Endothelial cell of umbilical vein (primary cell): Measurements from ENCODE around the gene MSL3B.

ENCODE experiments used
- BruUV-seq: library from RNA; stranded (reverse); fragments of 400-500 nt; replicated peaks from 2 replicates; lab custom pipeline; 2021; lab: Mats Ljungman, UMichigan
- CTCF ChIA-PET: fragments of 300-600, 350-600 bp; sonication (Branson Sonifier 250); formaldehyde crosslinking; loops from one replicate; lab custom pipeline; 2021; ENCODE audit warnings: antibody characterized with exemption, inconsistent platforms; lab: Charles Lee
- POLR2A ChIA-PET: fragments of 300-600, 350-600 bp; sonication (Branson Sonifier 250); formaldehyde crosslinking; loops from one replicate; lab custom pipeline; 2021; ENCODE audit warnings: antibody characterized with exemption, inconsistent platforms; lab: Charles Lee
- DNase-seq: peaks from one replicate; pipeline ENCODE4 v3.0.0-alpha.2; 2011; ENCODE audit warnings: low read depth, low spot score
- FAIRE-seq: peaks from 2 replicates; lab custom pipeline; 2011; peaks lifted over from hg19 to GRCh38; lab: Jason Lieb, UNC
- H2AFZ ChIP-seq: 2 replicates; pipeline ENCODE4 v1.6.0; 2012; ENCODE audit warnings: low read depth, low read length, control low read depth, inconsistent platforms
- H3K27ac ChIP-seq: 2 replicates; pipeline ENCODE4 v1.5.1; 2011; ENCODE audit warnings: low read depth, mild to moderate bottlenecking, control low read depth, low read length, moderate library complexity; ENCODE audit not compliant: insufficient read depth
- H3K27me3 ChIP-seq, 2 experiments: 2 replicates each; pipeline versions ENCODE4 v1.6.0 to v1.6.1; 2011; ENCODE audit warnings: low read length in 2 of 2, mixed read lengths in 1 of 2; ENCODE audit not compliant: control insufficient read depth in 2 of 2, insufficient read depth in 2 of 2
- H3K36me3 ChIP-seq, 2 experiments: 2 replicates in 1 of 2; 3 replicates in 1 of 2; pipeline ENCODE4 v1.5.1; 2011; ENCODE audit warnings: low read length in 2 of 2, mild to moderate bottlenecking in 1 of 2, moderate library complexity in 1 of 2; ENCODE audit not compliant: control insufficient read depth in 2 of 2, insufficient read depth in 2 of 2; ENCODE audit errors: extremely low read depth in 1 of 2
- H3K4me1 ChIP-seq: 3 replicates; pipeline ENCODE4 v1.5.1; 2011; ENCODE audit warnings: mild to moderate bottlenecking, low read length; ENCODE audit not compliant: control insufficient read depth, insufficient read depth; ENCODE audit errors: extremely low read depth
- H3K4me2 ChIP-seq: 2 replicates; pipeline ENCODE4 v1.6.1; 2011; ENCODE audit warnings: low read length, control low read depth, mixed read lengths; ENCODE audit not compliant: insufficient read depth
- H3K4me3 ChIP-seq, 3 experiments: fragments of 200-600 bp in 1 of 3; sonication (generic), shearing (Covaris generic) in 1 of 3; replicated peaks in 1 of 3; 2 replicates each; pipeline ENCODE4 v1.5.1; 2011 to 2016; ENCODE audit warnings: control low read depth in 3 of 3, low read length in 3 of 3, mild to moderate bottlenecking in 2 of 3, inconsistent platforms in 1 of 3, low read depth in 1 of 3, moderate library complexity in 1 of 3; ENCODE audit not compliant: insufficient read depth in 1 of 3
- H3K79me2 ChIP-seq: 2 replicates; pipeline ENCODE4 v1.6.0; 2012; ENCODE audit warnings: low read length, inconsistent platforms; ENCODE audit not compliant: control insufficient read depth, insufficient read depth
- H3K9ac ChIP-seq: replicated peaks from 2 replicates; pipeline ENCODE3; 2011; ENCODE audit warnings: low read length, control low read depth; ENCODE audit not compliant: insufficient read depth; ENCODE audit errors: extremely low read depth
- H3K9me1 ChIP-seq: replicated peaks from 3 replicates; pipeline ENCODE4 v1.6.0; 2011; ENCODE audit warnings: mild to moderate bottlenecking, low read length; ENCODE audit not compliant: control insufficient read depth, insufficient read depth; ENCODE audit errors: extremely low read depth
- H3K9me3 ChIP-seq: replicated peaks from 2 replicates; pipeline ENCODE4 v1.5.1; 2012; ENCODE audit warnings: low read length, inconsistent platforms; ENCODE audit not compliant: control insufficient read depth, insufficient read depth
- H4K20me1 ChIP-seq: replicated peaks from 2 replicates; pipeline ENCODE3; 2011; ENCODE audit warnings: mild to moderate bottlenecking, low read length; ENCODE audit not compliant: control insufficient read depth, insufficient read depth; ENCODE audit errors: extremely low read depth
- CTCF ChIP-seq, 2 donors: IDR thresholded peaks; 1 replicate in 1 of 2; 2 replicates in 1 of 2; pipeline ENCODE4 v1.5.1; 2011; ENCODE audit warnings: low read length in 2 of 2, mild to moderate bottlenecking in 2 of 2, moderate library complexity in 2 of 2, control low read depth in 1 of 2, inconsistent platforms in 1 of 2, low read depth in 1 of 2; ENCODE audit not compliant: insufficient read depth in 1 of 2; ENCODE audit errors: extremely low read depth in 1 of 2
- EZH2 ChIP-seq: IDR thresholded peaks from 2 replicates; pipeline ENCODE4 v1.6.1; 2012; ENCODE audit warnings: borderline replicate concordance, low read depth, mild to moderate bottlenecking, moderate library complexity, low read length, inconsistent platforms; ENCODE audit not compliant: severe bottlenecking
- FOS ChIP-seq: IDR thresholded peaks from 2 replicates; pipeline ENCODE4 v1.6.1; 2011; ENCODE audit warnings: mild to moderate bottlenecking, low read length, moderate library complexity, borderline replicate concordance; ENCODE audit not compliant: insufficient read depth
- GATA2 ChIP-seq: IDR thresholded peaks from 2 replicates; pipeline ENCODE4 v1.7.0; 2011; ENCODE audit warnings: low read depth, mild to moderate bottlenecking, moderate library complexity, mixed read lengths, low read length; ENCODE audit not compliant: insufficient read length, insufficient read depth
- JUN ChIP-seq: IDR thresholded peaks from 2 replicates; pipeline ENCODE4 v1.6.1; 2011; ENCODE audit warnings: borderline replicate concordance, low read depth; ENCODE audit not compliant: insufficient read length, insufficient read depth
- POLR2A ChIP-seq: IDR thresholded peaks from 2 replicates; pipeline ENCODE4 v1.6.1; 2012; ENCODE audit warnings: low read depth, mild to moderate bottlenecking, control low read depth, low read length
- POLR2AphosphoS5 ChIP-seq: IDR thresholded peaks from 2 replicates; pipeline ENCODE4 v1.6.1; 2012; ENCODE audit warnings: low read depth, mild to moderate bottlenecking, control low read depth, low read length, moderate library complexity; ENCODE audit not compliant: insufficient read depth
- dilution Hi-C: fragments of 300-500 bp; cut with MboI; formaldehyde crosslinking; loops from one replicate; pipeline ENCODE4 v1.15.0; 2019; ENCODE audit warnings: low sequenced_read_pairs; ENCODE audit not compliant: extremely low pct_ligation_motif_present
- intact Hi-C: fragments of 100-400 bp; cut with micrococcal nuclease; formaldehyde crosslinking; loops from one replicate; pipeline ENCODE4 v1.10.0; 2022

The MSL3B gene

DNA sequence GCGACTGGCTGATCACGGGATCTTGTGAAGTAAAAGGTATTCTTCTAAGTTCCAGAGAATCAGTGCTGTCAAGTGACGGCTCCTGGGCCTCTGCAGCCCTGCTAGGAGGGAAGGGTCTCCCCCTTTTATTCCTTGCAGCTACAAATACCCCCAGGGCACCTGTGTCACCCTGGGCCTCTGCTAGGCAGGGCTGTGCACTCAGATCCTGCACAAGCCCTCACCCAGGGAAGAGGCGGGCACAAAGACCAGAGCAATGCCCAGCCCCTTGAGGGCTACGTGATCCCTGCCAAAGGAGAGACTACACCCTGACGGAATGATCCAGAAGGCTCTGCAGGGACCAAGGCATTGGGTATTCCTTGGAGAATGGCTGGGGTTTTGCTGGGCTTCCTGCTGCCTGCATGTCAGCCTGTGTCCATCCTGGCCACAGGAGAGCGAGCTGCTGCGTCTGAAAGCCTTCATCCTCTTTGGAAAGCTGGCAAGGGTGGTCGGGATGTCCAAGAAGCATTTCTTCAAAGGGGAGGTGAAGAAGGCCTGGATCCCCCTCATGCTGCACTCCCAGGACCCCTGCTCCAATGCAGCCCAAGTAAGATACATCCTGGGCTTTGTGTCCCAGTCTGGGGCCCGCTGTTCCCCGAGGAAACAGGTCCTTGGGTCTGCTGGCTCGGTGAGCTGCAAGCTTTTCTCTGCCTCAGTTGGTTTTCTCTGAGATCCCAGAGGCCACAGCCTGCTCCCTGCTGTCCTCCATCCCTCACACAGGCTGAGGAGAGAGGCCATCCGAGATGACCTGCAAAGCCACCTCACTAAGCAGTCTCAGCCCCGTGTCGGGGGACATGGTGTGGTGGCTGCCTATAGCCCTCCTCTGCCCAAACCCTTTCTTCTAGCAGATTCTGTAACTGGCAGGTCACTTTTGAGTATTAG lies 38.7 kb downstream of the MSL3B start:
- FAIRE-seq: no peak
- Histone ChIP-seq H2AFZ (no peak overlapping the region), H3K79me2 (no peaks in the 10 kb centered on the region), H3K36me3 (no peaks in the 10 kb centered on the region), H3K4me3 (no peak overlapping the region), H3K27ac (no peak overlapping the region), H3K9me1 (no peaks in the 10 kb centered on the region), H3K27me3 (no peaks in the 10 kb centered on the region), H3K4me1 (no peaks in the 10 kb centered on the region), H3K4me2 (no peak overlapping the region), H4K20me1 (no peaks in the 10 kb centered on the region), H3K9me3 (no peaks in the 10 kb centered on the region), H3K9ac (no peak overlapping the region)
- dilution Hi-C loops (no loop called here), intact Hi-C loops (loop anchor here (10.0 kb wide), 1 partner anchor 545 kb away; no protein-coding TSS in a partner anchor)
- no TSS peak for BruUV-seq
- TF ChIP-seq JUN (no peak), CTCF (IDR thresholded peaks at IDR 0.05; ENCODE audit: extremely low read depth in 1 of 2, insufficient read depth in 1 of 2, low read depth in 1 of 2, low read length in 2 of 2) (no peak), GATA2 (no peak), POLR2AphosphoS5 (no peak), EZH2 (no peak), POLR2A (no peak), FOS (no peak)
- POLR2A ChIA-PET: no interaction called here
- CTCF ChIA-PET: no interaction called here
- DNase-seq: no peak
